IMR-90 (cell line): ENCODE data around the gene KCNMA1. TPM values are rescaled to one million over a fixed set of nuclear protein-coding genes. Genes with fewer than 3 reads are reported as not detected.

Source experiments
- ATAC-seq: fragments of 200-7000 bp; cut with Tn5 transposase; 2 replicates; pipeline ENCODE4 v1.9.1; 2020; ENCODE audit warnings: low read depth, mild to moderate bottlenecking, moderate library complexity
- BruUV-seq: library from RNA; stranded (reverse); fragments of 400-500 nt; replicated peaks from 2 replicates; lab custom pipeline; 2021; lab: Mats Ljungman, UMichigan
- CTCF ChIA-PET: fragments of 300-600 bp; formaldehyde crosslinking; extraction: SDS; loops from one replicate; lab custom pipeline; 2021; ENCODE audit warnings: antibody characterized with exemption; lab: Yijun Ruan, JAX
- POLR2A ChIA-PET: fragments of 300-600 bp; sonication (Branson Sonifier 250); formaldehyde crosslinking; loops from one replicate; lab custom pipeline; 2022; ENCODE audit warnings: antibody characterized with exemption; ENCODE audit not compliant: unreplicated experiment; lab: Charles Lee
- DNase-seq: peaks from one replicate; pipeline ENCODE4 v3.0.0; 2013
- H2AFZ ChIP-seq: replicated peaks from 2 replicates; pipeline ENCODE3; 2013; ENCODE audit warnings: low read length, mild to moderate bottlenecking; ENCODE audit not compliant: poor library complexity
- H2AK5ac ChIP-seq: 2 replicates; pipeline ENCODE4 v1.6.1; 2013; ENCODE audit warnings: low read depth, low read length, inconsistent platforms
- H2AK9ac ChIP-seq: replicated peaks from 2 replicates; pipeline ENCODE3; 2013; ENCODE audit warnings: mild to moderate bottlenecking, low read depth, low read length, moderate library complexity; ENCODE audit not compliant: poor library complexity
- H2BK120ac ChIP-seq: 2 replicates; pipeline ENCODE4 v1.6.1; 2013; ENCODE audit warnings: low read depth, low read length, inconsistent platforms
- H2BK15ac ChIP-seq: 3 replicates; pipeline ENCODE4 v1.6.1; 2013; ENCODE audit warnings: low read depth, low read length, inconsistent platforms
- H2BK20ac ChIP-seq: 2 replicates; pipeline ENCODE4 v1.6.1; 2013; ENCODE audit warnings: low read depth, mild to moderate bottlenecking, inconsistent platforms, low read length, moderate library complexity
- H2BK5ac ChIP-seq: 2 replicates; pipeline ENCODE4 v1.6.1; 2013; ENCODE audit warnings: mild to moderate bottlenecking, low read depth, low read length, inconsistent platforms; ENCODE audit not compliant: poor library complexity, severe bottlenecking
- H3K14ac ChIP-seq: replicated peaks from 2 replicates; pipeline ENCODE4 v1.6.1; 2013; ENCODE audit warnings: low read depth, low read length, inconsistent platforms
- H3K18ac ChIP-seq: 2 replicates; pipeline ENCODE4 v1.6.1; 2013; ENCODE audit warnings: low read depth, low read length, control low read depth
- H3K23ac ChIP-seq: 2 replicates; pipeline ENCODE4 v1.6.1; 2013; ENCODE audit warnings: low read depth, low read length, inconsistent platforms
- H3K27ac ChIP-seq: 2 replicates; pipeline ENCODE4 v1.5.1; 2013; ENCODE audit warnings: mild to moderate bottlenecking, control low read depth, low read length; ENCODE audit not compliant: insufficient read depth
- H3K27me3 ChIP-seq: 2 replicates; pipeline ENCODE4 v1.6.1; 2013; ENCODE audit warnings: low read length; ENCODE audit not compliant: control insufficient read depth, insufficient read depth
- H3K36me3 ChIP-seq: 2 replicates; pipeline ENCODE4 v1.6.1; 2013; ENCODE audit warnings: low read length, mixed read lengths; ENCODE audit not compliant: control insufficient read depth, insufficient read depth
- H3K4ac ChIP-seq: 2 replicates; pipeline ENCODE4 v1.6.1; 2013; ENCODE audit warnings: low read depth, low read length, inconsistent platforms
- H3K4me1 ChIP-seq: 2 replicates; pipeline ENCODE4 v1.6.1; 2013; ENCODE audit warnings: low read length, mixed read lengths; ENCODE audit not compliant: control insufficient read depth, insufficient read depth
- H3K4me2 ChIP-seq: 2 replicates; pipeline ENCODE4 v1.6.1; 2013; ENCODE audit warnings: low read depth, mild to moderate bottlenecking, control low read depth, low read length, moderate library complexity
- H3K4me3 ChIP-seq: 2 replicates; pipeline ENCODE4 v1.5.1; 2013; ENCODE audit warnings: low read depth, mild to moderate bottlenecking, control low read depth, low read length, moderate library complexity; ENCODE audit not compliant: insufficient read depth
- H3K56ac ChIP-seq: 2 replicates; pipeline ENCODE4 v1.6.1; 2013; ENCODE audit warnings: low read length, inconsistent platforms; ENCODE audit not compliant: insufficient read depth; ENCODE audit errors: extremely low read depth
- H3K79me1 ChIP-seq, 2 experiments: 2 replicates each; pipeline ENCODE4 v1.6.1; 2013; ENCODE audit warnings: low read length in 2 of 2, inconsistent platforms in 1 of 2, low read depth in 1 of 2
- H3K9ac ChIP-seq: 2 replicates; pipeline ENCODE4 v1.6.1; 2013; ENCODE audit warnings: low read depth, low read length, control low read depth
- H3K9me1 ChIP-seq: 2 replicates; pipeline ENCODE4 v1.6.1; 2013; ENCODE audit warnings: low read length, inconsistent platforms; ENCODE audit not compliant: insufficient read depth
- H3K9me3 ChIP-seq: 2 replicates; pipeline ENCODE4 v1.6.1; 2013; ENCODE audit warnings: low read length; ENCODE audit not compliant: control insufficient read depth, insufficient read depth
- H4K20me1 ChIP-seq: 2 replicates; pipeline ENCODE4 v1.6.1; 2013; ENCODE audit warnings: low read length, inconsistent platforms; ENCODE audit not compliant: insufficient read depth
- H4K5ac ChIP-seq: 2 replicates; pipeline ENCODE4 v1.6.1; 2013; ENCODE audit warnings: mild to moderate bottlenecking, low read depth, low read length, control low read depth
- H4K8ac ChIP-seq, 2 experiments: 2 replicates each; pipeline ENCODE4 v1.6.1; 2013; ENCODE audit warnings: low read depth in 2 of 2, low read length in 2 of 2, control low read depth in 1 of 2, inconsistent platforms in 1 of 2
- H4K91ac ChIP-seq: 2 replicates; pipeline ENCODE4 v1.6.1; 2013; ENCODE audit warnings: low read depth, low read length, inconsistent platforms; ENCODE audit not compliant: insufficient read depth
- BHLHE40 ChIP-seq: fragments of 150-350 bp; IDR thresholded peaks from 2 replicates; pipeline ENCODE4 v1.6.1; 2016; ENCODE audit warnings: mild to moderate bottlenecking, low read depth, low read length
- CHD1 ChIP-seq: IDR thresholded peaks from 2 replicates; pipeline ENCODE4 v1.6.1; 2012; ENCODE audit warnings: low read depth, low read length, improper control_type of control experiment
- ELK1 ChIP-seq: fragments of 150-350 bp; IDR thresholded peaks from 2 replicates; pipeline ENCODE4 v1.6.1; 2016; ENCODE audit warnings: low read depth, mild to moderate bottlenecking, low read length, moderate library complexity, borderline replicate concordance
- FOS ChIP-seq: fragments of 150-350 bp; IDR thresholded peaks from 2 replicates; pipeline ENCODE4 v1.6.1; 2016; ENCODE audit warnings: low read depth, low read length
- MAFK ChIP-seq: IDR thresholded peaks from 2 replicates; pipeline ENCODE4 v1.6.1; 2012; ENCODE audit warnings: low read depth, low read length, improper control_type of control experiment
- MAZ ChIP-seq: IDR thresholded peaks from 2 replicates; pipeline ENCODE4 v1.6.1; 2012; ENCODE audit warnings: low read depth, mild to moderate bottlenecking, low read length, improper control_type of control experiment, moderate library complexity, borderline replicate concordance
- MXI1 ChIP-seq: IDR thresholded peaks from 2 replicates; pipeline ENCODE4 v1.6.1; 2012; ENCODE audit warnings: low read depth, mild to moderate bottlenecking, low read length, moderate library complexity, borderline replicate concordance
- NFE2L2 ChIP-seq: fragments of 150-350 bp; IDR thresholded peaks from 2 replicates; pipeline ENCODE4 v1.6.1; 2016; ENCODE audit warnings: low read depth, mild to moderate bottlenecking, low read length
- POLR2A ChIP-seq: IDR thresholded peaks from 2 replicates; pipeline ENCODE4 v1.6.1; 2012; ENCODE audit warnings: mild to moderate bottlenecking, low read depth, low read length
- RAD21 ChIP-seq: IDR thresholded peaks from 2 replicates; pipeline ENCODE4 v1.6.1; 2012; ENCODE audit warnings: low read length, improper control_type of control experiment
- RCOR1 ChIP-seq: IDR thresholded peaks from 2 replicates; pipeline ENCODE4 v1.6.1; 2012; ENCODE audit warnings: mild to moderate bottlenecking, low read length, improper control_type of control experiment; ENCODE audit not compliant: insufficient replicate concordance
- RFX5 ChIP-seq: IDR thresholded peaks from 2 replicates; pipeline ENCODE4 v1.8.0; 2012; ENCODE audit warnings: low read depth, mild to moderate bottlenecking, low read length, moderate library complexity
- USF2 ChIP-seq: fragments of 150-350 bp; IDR thresholded peaks from 2 replicates; pipeline ENCODE4 v1.6.1; 2017; ENCODE audit warnings: mild to moderate bottlenecking, antibody characterized with exemption, low read length, low read depth
- WGBS, 2 experiments: methylation state at CpG; one replicate each; pipeline versions ENCODE4 v1.1.5 to v1.1.7; 2013; ENCODE audit warnings: missing lambda C conversion rate in 2 of 2; ENCODE audit not compliant: insufficient read length in 1 of 2; ENCODE audit errors: extremely low coverage in 2 of 2; 5-methylcytosine and 5-hydroxymethylcytosine counted together
- dilution Hi-C: fragments of 300-500 bp; cut with HindIII; formaldehyde crosslinking; loops from one replicate; pipeline ENCODE4 v1.14.3; 2018; ENCODE audit warnings: low sequenced_read_pairs; ENCODE audit not compliant: unreplicated experiment
- in situ Hi-C: fragments of 300-500 bp; cut with MboI; formaldehyde crosslinking; loops from 3 replicates; pipeline ENCODE4 v1.14.3; 2019; ENCODE audit warnings: low sequenced_read_pairs, inconsistent platforms, mixed read lengths
- intact Hi-C: fragments of 100-400 bp; cut with micrococcal nuclease; formaldehyde crosslinking; loops from 2 replicates; pipeline ENCODE4 v1.10.0; 2022
- polyA plus RNA-seq, 3 experiments: library from polyadenylated mRNA; depleted of rRNA; stranded (reverse); fragments of >200 nt; gene quantifications; 2 replicates each; pipeline ENCODE4 v1.2.3, GENCODE V29; 2012; ENCODE audit warnings: low replicate concordance in 1 of 3
- total RNA-seq: library from RNA; depleted of rRNA; stranded (reverse); fragments of >200 nt; gene quantifications from 2 replicates; pipeline ENCODE4 v1.2.3, GENCODE V29; 2012
- TF ChIP-seq, protein P1 (sequence below): conservative IDR thresholded peaks from 2 replicates; pipeline ENCODE4 v1.5.1; 2012; ENCODE audit warnings: mild to moderate bottlenecking, low read depth, low read length, improper control_type of control experiment

The KCNMA1 gene
- total and polyA plus RNA-seq, 2 of the 4 experiments (the other 2 are of a cell fraction) = 25.6 to 29.6 TPM

GRCh38 chr10:77611221-77611620 is 26.4 kb downstream of the KCNMA1 start:
- ATAC-seq (no peak), DNase-seq (no peak)
- Histone ChIP-seq H2BK120ac (no peak overlapping the region), H3K27ac (no peak overlapping the region), H3K36me3 (no peaks in the 10 kb centered on the region), H3K4me1 (peaks cover 3% of the 10 kb centered on the region), H3K4ac (no peak overlapping the region), H3K27me3 (no peaks in the 10 kb centered on the region), H4K8ac (no peak overlapping the region), H2AK9ac (no peak overlapping the region), H3K56ac (no peak overlapping the region), H3K4me3 (no peak overlapping the region), H3K79me1 (peaks cover 4 to 6% of the 10 kb centered on the region in 2 experiments; a peak in 2 of 4 replicates), H3K4me2 (no peak overlapping the region), H3K23ac (no peak overlapping the region), H3K18ac (no peak overlapping the region), H2AK5ac (no peak overlapping the region), H3K9me3 (no peaks in the 10 kb centered on the region), H2BK5ac (no peak overlapping the region), H4K5ac (no peak overlapping the region), H2AFZ (no peak overlapping the region), H3K9ac (no peak overlapping the region), H2BK15ac (no peak overlapping the region), H3K9me1 (peaks cover 5% of the 10 kb centered on the region; the same call in 1 of the 2 replicates), H4K20me1 (no peaks in the 10 kb centered on the region), H4K91ac (no peak overlapping the region), H2BK20ac (no peak overlapping the region), H3K14ac (no peak overlapping the region)
- 94% methylated on average over 3 of the region's 5 CpGs; no CpG with 5 or more reads in 1 of the 2 experiments for WGBS, 2 experiments
- ChIA-PET CTCF (no interaction called here), POLR2A (no interaction called here)
- BruUV-seq = no TSS peak
- dilution Hi-C loops (no loop called here), in situ Hi-C loops (no loop called here), intact Hi-C loops (no loop called here)
- TF ChIP-seq RAD21 (no peak), NFE2L2 (no peak), ELK1 (no peak), POLR2A (no peak), FOS (no peak), CHD1 (no peak), MAZ (no peak), MAFK (no peak), BHLHE40 (no peak), MXI1 (no peak), USF2 (no peak), RCOR1 (no peak), RFX5 (no peak)
- TF ChIP-seq, protein P1, sequence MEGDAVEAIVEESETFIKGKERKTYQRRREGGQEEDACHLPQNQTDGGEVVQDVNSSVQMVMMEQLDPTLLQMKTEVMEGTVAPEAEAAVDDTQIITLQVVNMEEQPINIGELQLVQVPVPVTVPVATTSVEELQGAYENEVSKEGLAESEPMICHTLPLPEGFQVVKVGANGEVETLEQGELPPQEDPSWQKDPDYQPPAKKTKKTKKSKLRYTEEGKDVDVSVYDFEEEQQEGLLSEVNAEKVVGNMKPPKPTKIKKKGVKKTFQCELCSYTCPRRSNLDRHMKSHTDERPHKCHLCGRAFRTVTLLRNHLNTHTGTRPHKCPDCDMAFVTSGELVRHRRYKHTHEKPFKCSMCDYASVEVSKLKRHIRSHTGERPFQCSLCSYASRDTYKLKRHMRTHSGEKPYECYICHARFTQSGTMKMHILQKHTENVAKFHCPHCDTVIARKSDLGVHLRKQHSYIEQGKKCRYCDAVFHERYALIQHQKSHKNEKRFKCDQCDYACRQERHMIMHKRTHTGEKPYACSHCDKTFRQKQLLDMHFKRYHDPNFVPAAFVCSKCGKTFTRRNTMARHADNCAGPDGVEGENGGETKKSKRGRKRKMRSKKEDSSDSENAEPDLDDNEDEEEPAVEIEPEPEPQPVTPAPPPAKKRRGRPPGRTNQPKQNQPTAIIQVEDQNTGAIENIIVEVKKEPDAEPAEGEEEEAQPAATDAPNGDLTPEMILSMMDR = no peak
